ENCODE results near the gene PCCA. TPM values are rescaled to one million over a fixed set of nuclear protein-coding genes. Genes with fewer than 3 reads are reported as not detected.

The PCCA gene
- total RNA-seq, 4 donors from 2014 or later: 34.6 to 58.4 (median 40.1) TPM

GRCh38 chr13:100506600-100507422 is 417.9 kb downstream of the PCCA start:
- Histone ChIP-seq H3K4me3 (no peak overlapping the region), H3K36me3 (no peaks in the 10 kb centered on the region), H3K27ac (no peak overlapping the region), H3K9me3 (no peaks in the 10 kb centered on the region), H3K4me1 (no peaks in the 10 kb centered on the region), H3K27me3 (no peaks in the 10 kb centered on the region)
- WGBS, 2 donors (ENCODE audit: low coverage in 1 of 2): 74 to 98% methylated on average over 4 to 8 of the region's 9 CpGs
- TF ChIP-seq, protein P1, sequence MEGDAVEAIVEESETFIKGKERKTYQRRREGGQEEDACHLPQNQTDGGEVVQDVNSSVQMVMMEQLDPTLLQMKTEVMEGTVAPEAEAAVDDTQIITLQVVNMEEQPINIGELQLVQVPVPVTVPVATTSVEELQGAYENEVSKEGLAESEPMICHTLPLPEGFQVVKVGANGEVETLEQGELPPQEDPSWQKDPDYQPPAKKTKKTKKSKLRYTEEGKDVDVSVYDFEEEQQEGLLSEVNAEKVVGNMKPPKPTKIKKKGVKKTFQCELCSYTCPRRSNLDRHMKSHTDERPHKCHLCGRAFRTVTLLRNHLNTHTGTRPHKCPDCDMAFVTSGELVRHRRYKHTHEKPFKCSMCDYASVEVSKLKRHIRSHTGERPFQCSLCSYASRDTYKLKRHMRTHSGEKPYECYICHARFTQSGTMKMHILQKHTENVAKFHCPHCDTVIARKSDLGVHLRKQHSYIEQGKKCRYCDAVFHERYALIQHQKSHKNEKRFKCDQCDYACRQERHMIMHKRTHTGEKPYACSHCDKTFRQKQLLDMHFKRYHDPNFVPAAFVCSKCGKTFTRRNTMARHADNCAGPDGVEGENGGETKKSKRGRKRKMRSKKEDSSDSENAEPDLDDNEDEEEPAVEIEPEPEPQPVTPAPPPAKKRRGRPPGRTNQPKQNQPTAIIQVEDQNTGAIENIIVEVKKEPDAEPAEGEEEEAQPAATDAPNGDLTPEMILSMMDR (IDR thresholded peaks at IDR 0.05): no peak
- TF ChIP-seq POLR2AphosphoS5 (IDR thresholded peaks at IDR 0.05): no peak
- TF ChIP-seq POLR2A (IDR thresholded peaks at IDR 0.05): no peak
- TF ChIP-seq EP300 (IDR thresholded peaks at IDR 0.05): no peak
- no peak for ATAC-seq

- H3K27ac ChIP-seq: no peak overlapping the region
- TF ChIP-seq POLR2A (IDR thresholded peaks at IDR 0.05): no peak
- TF ChIP-seq, protein P1 (IDR thresholded peaks at IDR 0.05): no peak
- no peak for TF ChIP-seq POLR2AphosphoS5 (IDR thresholded peaks at IDR 0.05)
- H3K9me3 ChIP-seq: no peaks in the 10 kb centered on the region
- H3K27me3 ChIP-seq: no peaks in the 10 kb centered on the region
- no peak for ATAC-seq
- H3K36me3 ChIP-seq: no peaks in the 10 kb centered on the region
- H3K4me3 ChIP-seq: no peak overlapping the region
- 87 to 91% methylated on average over 5 to 6 of the region's 6 CpGs for WGBS, 2 donors (ENCODE audit: low coverage in 1 of 2)
- peaks cover 0 to 7% (median 0%) of the 10 kb centered on the region in 3 donors for H3K4me1 ChIP-seq
Observed at GRCh38 chr13:100508455-100508854, 419.6 kb downstream of the PCCA start.

DNA sequence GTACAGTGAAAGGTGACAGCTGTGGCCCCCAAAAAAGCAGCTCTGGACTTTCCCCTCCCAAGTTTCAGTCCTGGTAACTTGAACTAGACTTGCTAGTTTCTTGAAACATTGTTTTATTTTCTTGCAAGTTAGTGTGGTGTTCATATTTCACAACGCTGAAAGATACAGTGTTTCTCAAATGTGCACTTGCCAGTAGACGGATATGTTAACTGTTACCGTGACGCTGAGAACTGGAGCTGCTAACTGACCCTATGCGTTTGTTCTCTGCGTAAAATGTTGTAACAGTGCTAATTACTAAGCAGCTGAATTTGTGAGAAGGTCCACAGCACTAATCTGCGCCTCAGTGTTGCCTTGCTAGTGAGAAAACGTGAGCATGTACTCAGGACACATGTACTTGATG is 420.1 kb downstream of the PCCA start:
- Histone ChIP-seq H3K9me3 (no peaks in the 10 kb centered on the region), H3K4me1 (peaks cover 0 to 12% (median 0%) of the 10 kb centered on the region in 3 donors), H3K36me3 (no peaks in the 10 kb centered on the region), H3K4me3 (no peak overlapping the region), H3K27ac (no peak overlapping the region), H3K27me3 (no peaks in the 10 kb centered on the region)
- no peak for ATAC-seq
- whole genome bisulfite sequencing, 2 donors (ENCODE audit: low coverage in 1 of 2): 88 to 90% methylated on average over 8 of the region's 8 CpGs
- TF ChIP-seq EP300 (IDR thresholded peaks at IDR 0.05) (no peak), POLR2AphosphoS5 (IDR thresholded peaks at IDR 0.05) (no peak), POLR2A (IDR thresholded peaks at IDR 0.05) (no peak)
- TF ChIP-seq, protein P1 (IDR thresholded peaks at IDR 0.05): no peak

DNA sequence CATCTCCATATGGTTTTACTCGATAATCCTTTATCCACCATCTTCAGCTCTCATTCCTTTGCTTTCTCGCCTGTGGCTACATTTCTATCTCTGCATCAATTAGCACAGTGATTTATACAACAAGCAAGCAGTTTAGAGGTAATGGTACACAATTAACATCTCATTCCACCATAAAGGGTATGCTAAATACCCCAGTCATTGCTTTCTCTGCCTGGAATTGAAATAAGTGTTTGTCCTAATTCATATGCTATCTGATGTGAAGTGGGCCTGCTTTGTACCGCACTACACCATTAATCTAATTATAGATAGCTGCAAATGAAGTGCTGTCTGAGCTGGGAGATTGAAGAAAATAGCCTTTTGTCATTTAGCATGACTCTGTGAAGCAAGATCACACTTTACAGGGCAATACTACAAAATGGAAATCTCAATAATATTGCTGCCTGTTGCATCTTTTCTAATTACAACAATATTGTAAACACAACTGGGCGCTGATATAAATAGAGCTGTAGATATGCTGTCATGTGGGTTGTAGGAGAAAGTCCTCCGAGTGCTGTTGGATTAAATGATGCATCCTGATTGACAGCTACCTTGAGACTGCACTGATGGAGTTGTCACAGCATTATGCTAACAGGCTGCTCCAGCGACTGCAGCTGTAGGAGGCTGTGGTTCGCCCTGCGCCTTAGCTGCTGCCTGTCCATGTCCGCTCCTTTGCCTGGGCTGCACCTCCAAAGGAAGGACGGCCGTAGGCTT is 421.5 kb downstream of the PCCA start:
- no peaks in the 10 kb centered on the region for H3K27me3 ChIP-seq
- no peak for ATAC-seq
- no peaks in the 10 kb centered on the region for H3K36me3 ChIP-seq
- no peak overlapping the region for H3K27ac ChIP-seq
- TF ChIP-seq, protein P1 (IDR thresholded peaks at IDR 0.05): no peak
- no peak for TF ChIP-seq POLR2A (IDR thresholded peaks at IDR 0.05)
- TF ChIP-seq EP300 (IDR thresholded peaks at IDR 0.05): no peak
- no peak for TF ChIP-seq POLR2AphosphoS5 (IDR thresholded peaks at IDR 0.05)
- no peaks in the 10 kb centered on the region for H3K9me3 ChIP-seq
- no peak overlapping the region for H3K4me3 ChIP-seq
- peaks cover 0 to 20% (median 0%) of the 10 kb centered on the region in 3 donors for H3K4me1 ChIP-seq
- WGBS, 2 donors (ENCODE audit: low coverage in 1 of 2): 86 to 95% methylated on average over 5 to 6 of the region's 11 CpGs
